Trophoblast cell (in vitro differentiated cells and primary cell): Measurements from ENCODE around the gene LY9.

Source experiments
- DNase-seq, 2 donors: peaks; one replicate each; pipeline ENCODE4 v3.0.0-alpha.2; 2016
- H2AFZ ChIP-seq: 2 replicates; pipeline ENCODE4 v1.6.1; 2013; ENCODE audit warnings: low read length, moderate library complexity, mild to moderate bottlenecking; ENCODE audit not compliant: insufficient read depth, poor library complexity
- H2AK5ac ChIP-seq: 2 replicates; pipeline ENCODE4 v1.6.1; 2013; ENCODE audit warnings: mild to moderate bottlenecking, low read length
- H2BK120ac ChIP-seq: 2 replicates; pipeline ENCODE4 v1.6.1; 2013; ENCODE audit warnings: low read length, mild to moderate bottlenecking, moderate library complexity; ENCODE audit not compliant: insufficient read depth, poor library complexity
- H2BK12ac ChIP-seq: 2 replicates; pipeline ENCODE4 v1.6.1; 2013; ENCODE audit warnings: mild to moderate bottlenecking, low read length, moderate library complexity
- H2BK5ac ChIP-seq: 2 replicates; pipeline ENCODE4 v1.6.1; 2013; ENCODE audit warnings: low read length, low read depth, moderate library complexity, mild to moderate bottlenecking; ENCODE audit not compliant: poor library complexity
- H3K14ac ChIP-seq: 2 replicates; pipeline ENCODE4 v1.6.1; 2013; ENCODE audit warnings: mild to moderate bottlenecking, low read length
- H3K18ac ChIP-seq: 2 replicates; pipeline ENCODE4 v1.6.1; 2013; ENCODE audit warnings: mild to moderate bottlenecking, low read length
- H3K23ac ChIP-seq: 2 replicates; pipeline ENCODE4 v1.6.1; 2013; ENCODE audit warnings: low read length
- H3K27ac ChIP-seq: 2 replicates; pipeline ENCODE4 v1.5.1; 2013; ENCODE audit warnings: low read depth, mild to moderate bottlenecking, inconsistent platforms, low read length, moderate library complexity
- H3K27me3 ChIP-seq: 2 replicates; pipeline ENCODE4 v1.6.1; 2013; ENCODE audit warnings: inconsistent platforms, mild to moderate bottlenecking, low read length, moderate library complexity; ENCODE audit not compliant: insufficient read depth
- H3K36me3 ChIP-seq, 2 experiments: 1 replicate in 1 of 2; 2 replicates in 1 of 2; pipeline ENCODE4 v1.6.1; 2013; ENCODE audit warnings: low read length in 2 of 2, mild to moderate bottlenecking in 2 of 2, moderate library complexity in 1 of 2; ENCODE audit not compliant: insufficient read depth in 2 of 2, control insufficient read depth in 1 of 2
- H3K4ac ChIP-seq: 2 replicates; pipeline ENCODE4 v1.6.1; 2013; ENCODE audit warnings: low read depth, mild to moderate bottlenecking, low read length, moderate library complexity
- H3K4me1 ChIP-seq, 2 experiments: 1 replicate in 1 of 2; 2 replicates in 1 of 2; pipeline ENCODE4 v1.6.1; 2013; ENCODE audit warnings: low read length in 2 of 2, mild to moderate bottlenecking in 2 of 2, moderate library complexity in 1 of 2; ENCODE audit not compliant: insufficient read depth in 2 of 2, control insufficient read depth in 1 of 2
- H3K4me2 ChIP-seq: 2 replicates; pipeline ENCODE4 v1.6.1; 2013; ENCODE audit warnings: inconsistent platforms, mild to moderate bottlenecking, low read length, moderate library complexity
- H3K4me3 ChIP-seq: 2 replicates; pipeline ENCODE4 v1.5.1; 2013; ENCODE audit warnings: mild to moderate bottlenecking, low read depth, low read length, inconsistent platforms
- H3K79me1 ChIP-seq: one replicate; pipeline ENCODE4 v1.6.1; 2013; ENCODE audit warnings: low read length
- H3K79me2 ChIP-seq: 2 replicates; pipeline ENCODE4 v1.6.1; 2013; ENCODE audit warnings: low read length, mild to moderate bottlenecking; ENCODE audit not compliant: control insufficient read depth, insufficient read depth, poor library complexity
- H3K9ac ChIP-seq: 2 replicates; pipeline ENCODE4 v1.6.1; 2013; ENCODE audit warnings: mild to moderate bottlenecking, low read length
- H3K9me3 ChIP-seq: 2 replicates; pipeline ENCODE4 v1.6.1; 2013; ENCODE audit warnings: low read depth, mild to moderate bottlenecking, control low read depth, inconsistent platforms, low read length; ENCODE audit not compliant: insufficient read depth
- H4K12ac ChIP-seq: 2 replicates; pipeline ENCODE4 v1.6.1; 2013; ENCODE audit warnings: low read depth, mild to moderate bottlenecking, low read length, moderate library complexity
- H4K8ac ChIP-seq: 2 replicates; pipeline ENCODE4 v1.6.1; 2013; ENCODE audit warnings: low read depth, mild to moderate bottlenecking, low read length, moderate library complexity
- H4K91ac ChIP-seq: one replicate; pipeline ENCODE4 v1.6.1; 2013; ENCODE audit warnings: low read depth, mild to moderate bottlenecking, low read length, moderate library complexity
- WGBS: extraction: QIAGEN DNeasy Blood & Tissue Kit; methylation state at CpG from one replicate; pipeline ENCODE4 v1.1.7; 2013; ENCODE audit warnings: missing lambda C conversion rate; ENCODE audit not compliant: insufficient read length, insufficient coverage; ENCODE audit errors: extremely low coverage; 5-methylcytosine and 5-hydroxymethylcytosine counted together

The LY9 gene

GRCh38 chr1:160797271-160797709 is 1.3 kb downstream of the LY9 start:
- Histone ChIP-seq H3K18ac (no peak overlapping the region), H3K4me1 (no peaks in the 10 kb centered on the region), H3K79me2 (no peaks in the 10 kb centered on the region), H3K36me3 (no peaks in the 10 kb centered on the region), H2BK12ac (no peak overlapping the region), H2AFZ (no peak overlapping the region), H2BK120ac (no peak overlapping the region), H3K4ac (no peak overlapping the region), H3K23ac (no peak overlapping the region), H4K91ac (no peak overlapping the region), H2BK5ac (no peak overlapping the region), H3K27ac (no peak overlapping the region), H3K79me1 (no peaks in the 10 kb centered on the region), H4K12ac (no peak overlapping the region), H3K4me3 (no peak overlapping the region), H4K8ac (no peak overlapping the region), H3K14ac (no peak overlapping the region), H3K27me3 (no peaks in the 10 kb centered on the region), H3K9me3 (peaks cover 3% of the 10 kb centered on the region), H3K4me2 (no peak overlapping the region), H3K9ac (no peak overlapping the region), H2AK5ac (no peak overlapping the region)
- no peak for DNase-seq
- WGBS = no CpG with 5 or more reads among the region's 3 CpGs

GRCh38 chr1:160797861-160798273 is 1.9 kb downstream of the LY9 start:
- H3K79me1 ChIP-seq = no peaks in the 10 kb centered on the region
- no peak overlapping the region for H3K14ac ChIP-seq
- H3K4me1 ChIP-seq = no peaks in the 10 kb centered on the region
- peak in 1 of 2 donors; percentile 43 for DNase-seq
- H3K36me3 ChIP-seq = no peaks in the 10 kb centered on the region
- no peak overlapping the region for H2AFZ ChIP-seq
- no peaks in the 10 kb centered on the region for H3K27me3 ChIP-seq
- no peak overlapping the region for H3K23ac ChIP-seq
- H3K9ac ChIP-seq = no peak overlapping the region
- no peak overlapping the region for H2BK12ac ChIP-seq
- no CpG with 5 or more reads among the region's 4 CpGs for WGBS
- H3K18ac ChIP-seq = no peak overlapping the region
- no peak overlapping the region for H3K4ac ChIP-seq
- no peak overlapping the region for H2BK5ac ChIP-seq
- no peak overlapping the region for H4K12ac ChIP-seq
- no peak overlapping the region for H2BK120ac ChIP-seq
- peaks cover 3% of the 10 kb centered on the region for H3K9me3 ChIP-seq
- H3K27ac ChIP-seq = no peak overlapping the region
- no peaks in the 10 kb centered on the region for H3K79me2 ChIP-seq
- H3K4me3 ChIP-seq = no peak overlapping the region
- H4K91ac ChIP-seq = no peak overlapping the region
- no peak overlapping the region for H2AK5ac ChIP-seq
- H3K4me2 ChIP-seq = no peak overlapping the region
- H4K8ac ChIP-seq = no peak overlapping the region

- WGBS = no CpG with 5 or more reads among the region's 2 CpGs
- DNase-seq = no peak
- Histone ChIP-seq H3K4me3 (no peak overlapping the region), H3K9me3 (peaks cover 3% of the 10 kb centered on the region), H4K91ac (no peak overlapping the region), H3K79me2 (no peaks in the 10 kb centered on the region), H3K23ac (no peak overlapping the region), H2BK120ac (no peak overlapping the region), H3K14ac (no peak overlapping the region), H4K8ac (no peak overlapping the region), H2AFZ (no peak overlapping the region), H2BK5ac (no peak overlapping the region), H3K4me2 (no peak overlapping the region), H3K4me1 (no peaks in the 10 kb centered on the region), H4K12ac (no peak overlapping the region), H2BK12ac (no peak overlapping the region), H3K27ac (no peak overlapping the region), H3K27me3 (no peaks in the 10 kb centered on the region), H3K79me1 (no peaks in the 10 kb centered on the region), H3K18ac (no peak overlapping the region), H2AK5ac (no peak overlapping the region), H3K36me3 (no peaks in the 10 kb centered on the region), H3K4ac (no peak overlapping the region), H3K9ac (no peak overlapping the region)
Observed at GRCh38 chr1:160798439-160798838, 2.5 kb downstream of the LY9 start.

- Histone ChIP-seq H2AK5ac (no peak overlapping the region), H4K12ac (no peak overlapping the region), H3K4me2 (no peak overlapping the region), H3K18ac (no peak overlapping the region), H4K91ac (no peak overlapping the region), H3K4me1 (no peaks in the 10 kb centered on the region), H3K14ac (no peak overlapping the region), H3K4ac (no peak overlapping the region), H2BK120ac (no peak overlapping the region), H3K9me3 (peaks cover 3% of the 10 kb centered on the region), H3K36me3 (no peaks in the 10 kb centered on the region), H3K79me2 (no peaks in the 10 kb centered on the region), H3K9ac (no peak overlapping the region), H3K23ac (no peak overlapping the region), H3K27ac (no peak overlapping the region), H2BK5ac (no peak overlapping the region), H2AFZ (no peak overlapping the region), H3K27me3 (no peaks in the 10 kb centered on the region), H4K8ac (no peak overlapping the region), H3K4me3 (no peak overlapping the region), H2BK12ac (no peak overlapping the region), H3K79me1 (no peaks in the 10 kb centered on the region)
- DNase-seq = no peak
- no CpG with 5 or more reads among the region's 5 CpGs for WGBS
Observed at GRCh38 chr1:160799641-160800040, 3.7 kb downstream of the LY9 start.
